Stomach smooth muscle (tissue), 2 donors: ENCODE data around the gene SPRYD3.
"Not testable (repeated sequence)": the region's sequence is repeated elsewhere in the genome, so short reads cannot be mapped to it uniquely, and the experiment has no call there.

ENCODE experiments used
- H3K27ac ChIP-seq: one replicate; pipeline ENCODE4 v1.7.0; 2013; ENCODE audit warnings: mild to moderate bottlenecking, low read length, inconsistent platforms
- H3K27me3 ChIP-seq, 2 donors: one replicate each; pipeline ENCODE4 v1.7.0; 2013; ENCODE audit warnings: low read length in 2 of 2; ENCODE audit not compliant: insufficient read depth in 2 of 2, control insufficient read depth in 1 of 2
- H3K36me3 ChIP-seq, 2 donors: one replicate each; pipeline ENCODE4 v1.7.0; 2013; ENCODE audit warnings: low read length in 2 of 2; ENCODE audit not compliant: control insufficient read depth in 2 of 2, insufficient read depth in 2 of 2
- H3K4me1 ChIP-seq: one replicate; pipeline ENCODE4 v1.7.0; 2013; ENCODE audit warnings: low read length; ENCODE audit not compliant: control insufficient read depth, insufficient read depth
- H3K4me3 ChIP-seq, 2 donors: one replicate each; pipeline ENCODE4 v1.7.0; 2013; ENCODE audit warnings: low read length in 2 of 2
- H3K9ac ChIP-seq, 2 donors: one replicate each; pipeline ENCODE4 v1.7.0; 2013; ENCODE audit warnings: low read length in 2 of 2, mild to moderate bottlenecking in 1 of 2
- H3K9me3 ChIP-seq, 2 donors: one replicate each; pipeline ENCODE4 v1.7.0; 2013; ENCODE audit warnings: low read length in 2 of 2; ENCODE audit not compliant: control insufficient read depth in 2 of 2
- donor health status: healthy.
- donor health status: Pancreatic carcinoma.

Gene SPRYD3

GRCh38 chr12:53113951-53114350 lies 34.8 kb upstream of the SPRYD3 start:
- H3K9me3 ChIP-seq, result no peaks in the 10 kb centered on the region
- H3K9ac ChIP-seq, result no peak overlapping the region
- no peak overlapping the region for H3K4me3 ChIP-seq
- H3K27ac ChIP-seq, result no peak overlapping the region
- peaks cover 10% of the 10 kb centered on the region for H3K4me1 ChIP-seq
- no peaks in the 10 kb centered on the region for H3K27me3 ChIP-seq
- no peaks in the 10 kb centered on the region for H3K36me3 ChIP-seq

- H3K4me3 ChIP-seq, result no peak overlapping the region
- no peak overlapping the region for H3K27ac ChIP-seq
- no peaks in the 10 kb centered on the region for H3K36me3 ChIP-seq
- H3K27me3 ChIP-seq, result no peaks in the 10 kb centered on the region
- H3K4me1 ChIP-seq, result peaks cover 10% of the 10 kb centered on the region
- H3K9ac ChIP-seq, result no peak overlapping the region
- H3K9me3 ChIP-seq, result no peaks in the 10 kb centered on the region
Observed at GRCh38 chr12:53113136-53113705, 34.0 kb upstream of the SPRYD3 start.

- not testable (repeated sequence) for H3K9ac ChIP-seq, H3K9me3 ChIP-seq
- peaks cover 10% of the 10 kb centered on the region for H3K4me1 ChIP-seq
Observed at GRCh38 chr12:53112431-53112830, 33.2 kb upstream of the SPRYD3 start.

GRCh38 chr12:53107122-53107521 lies 27.9 kb upstream of the SPRYD3 start:
- H3K9ac ChIP-seq, result no peak overlapping the region
- H3K4me3 ChIP-seq, result no peak overlapping the region
- no peaks in the 10 kb centered on the region for H3K27me3 ChIP-seq
- H3K9me3 ChIP-seq, result no peaks in the 10 kb centered on the region
- H3K4me1 ChIP-seq, result peaks cover 4% of the 10 kb centered on the region
- peaks cover 0 to 3% of the 10 kb centered on the region in 2 donors for H3K36me3 ChIP-seq
- H3K27ac ChIP-seq, result no peak overlapping the region

More at GRCh38 chr12:53112431-53112830, 33.2 kb upstream of the SPRYD3 start:
- not testable (repeated sequence) for H3K4me3 ChIP-seq, H3K27me3 ChIP-seq, H3K27ac ChIP-seq, H3K36me3 ChIP-seq

- H3K27me3 ChIP-seq, result no peaks in the 10 kb centered on the region
- H3K4me1 ChIP-seq, result peaks cover 4% of the 10 kb centered on the region
- H3K9ac ChIP-seq, result no peak overlapping the region
- no peak overlapping the region for H3K4me3 ChIP-seq
- H3K36me3 ChIP-seq, result peaks cover 0 to 5% of the 10 kb centered on the region in 2 donors
- no peaks in the 10 kb centered on the region for H3K9me3 ChIP-seq
- H3K27ac ChIP-seq, result no peak overlapping the region
Observed at GRCh38 chr12:53105712-53106439, 26.7 kb upstream of the SPRYD3 start.

- Histone ChIP-seq H3K4me3 (no peak overlapping the region), H3K36me3 (peaks cover 0 to 5% of the 10 kb centered on the region in 2 donors), H3K9me3 (no peaks in the 10 kb centered on the region), H3K27ac (no peak overlapping the region), H3K9ac (no peak overlapping the region), H3K4me1 (peaks cover 4% of the 10 kb centered on the region), H3K27me3 (no peaks in the 10 kb centered on the region)
Observed at GRCh38 chr12:53105256-53105655, 26.1 kb upstream of the SPRYD3 start.

- no peak overlapping the region for H3K4me3 ChIP-seq
- no peak overlapping the region for H3K27ac ChIP-seq
- H3K27me3 ChIP-seq, result no peaks in the 10 kb centered on the region
- peaks cover 9% of the 10 kb centered on the region for H3K4me1 ChIP-seq
- no peaks in the 10 kb centered on the region for H3K9me3 ChIP-seq
- peaks cover 0 to 5% of the 10 kb centered on the region in 2 donors for H3K36me3 ChIP-seq
- no peak overlapping the region for H3K9ac ChIP-seq
Observed at GRCh38 chr12:53103860-53104305, 24.7 kb upstream of the SPRYD3 start.

GRCh38 chr12:53102883-53103807 lies 24.0 kb upstream of the SPRYD3 start, which contains the start of gene SOAT2:
SOAT2 (plus strand) TSS chr12:53103486; CDS start chr12:53103578, 92 bp downstream.
- no peaks in the 10 kb centered on the region for H3K9me3 ChIP-seq
- no peaks in the 10 kb centered on the region for H3K27me3 ChIP-seq
- H3K36me3 ChIP-seq, result peaks cover 0 to 5% of the 10 kb centered on the region in 2 donors
- H3K27ac ChIP-seq, result no peak within 1 kb of the TSS
- no peak within 1 kb of the TSS for H3K9ac ChIP-seq
- no peak within 1 kb of the TSS for H3K4me3 ChIP-seq
- peaks cover 17% of the 10 kb centered on the region for H3K4me1 ChIP-seq

- Histone ChIP-seq H3K27ac (no peak overlapping the region), H3K9me3 (no peaks in the 10 kb centered on the region), H3K9ac (no peak overlapping the region), H3K27me3 (no peaks in the 10 kb centered on the region), H3K4me3 (no peak overlapping the region), H3K4me1 (peaks cover 27% of the 10 kb centered on the region), H3K36me3 (peaks cover 0 to 5% of the 10 kb centered on the region in 2 donors)
Observed at GRCh38 chr12:53101931-53102781, 23.0 kb upstream of the SPRYD3 start.

- Histone ChIP-seq H3K4me1 (peaks cover 32% of the 10 kb centered on the region), H3K36me3 (peaks cover 0 to 5% of the 10 kb centered on the region in 2 donors), H3K27ac (no peak overlapping the region), H3K4me3 (no peak overlapping the region), H3K9me3 (no peaks in the 10 kb centered on the region), H3K27me3 (no peaks in the 10 kb centered on the region), H3K9ac (no peak overlapping the region)
Observed at GRCh38 chr12:53101266-53101665, 22.1 kb upstream of the SPRYD3 start.
